ENCODE results near the gene SERPINF2.

SERPINF2 gene

DNA sequence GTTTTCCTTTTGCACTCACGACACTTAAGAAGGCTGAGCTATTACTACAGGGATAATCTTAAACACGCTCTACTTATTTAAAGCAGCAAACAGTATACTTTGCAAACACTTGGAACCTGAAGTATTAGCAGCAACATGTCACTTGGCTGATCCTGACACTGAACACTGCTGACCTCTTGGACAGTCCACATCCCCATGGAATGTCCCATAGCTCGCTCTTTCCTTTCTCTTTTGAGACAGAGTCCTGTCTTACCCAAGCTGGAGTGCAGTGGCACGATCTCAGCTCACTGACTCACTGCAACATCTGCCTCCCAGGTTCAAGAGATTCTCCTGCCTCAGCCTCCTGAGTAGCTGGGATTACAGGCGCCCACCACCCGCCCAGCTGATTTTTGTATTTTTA lies 60.6 kb downstream of the SERPINF2 start:
- H3K4me1 ChIP-seq (ENCODE audit: control insufficient read depth, insufficient read depth, low read length): no peaks in the 10 kb centered on the region
- POLR2A ChIA-PET: interaction anchor here (0.5 to 0.7 kb wide), 2 partner anchors 22 to 30 kb away, joined by 3 to 7 read pairs; no protein-coding TSS in a partner anchor
- H3K36me3 ChIP-seq (ENCODE audit: control insufficient read depth in 2 of 2, insufficient read depth in 1 of 2, low read length in 2 of 2): peaks cover 34 to 76% of the 10 kb centered on the region in 2 experiments
- no peak overlapping the region for H3K27ac ChIP-seq (ENCODE audit: extremely low read depth, low read depth, low read length)
- CTCF ChIA-PET: interaction anchor here (1.5 kb wide), 1 partner anchor 20 kb away, joined by 7 read pairs; no protein-coding TSS in a partner anchor
- no peak overlapping the region for H3K4me3 ChIP-seq (ENCODE audit: low read depth, low read length)
- H3K9me3 ChIP-seq (ENCODE audit: control insufficient read depth, insufficient read depth, low read depth, low read length): no peaks in the 10 kb centered on the region
- TF ChIP-seq SCRT1 (tag by site-specific recombination; IDR thresholded peaks at IDR 0.05; ENCODE audit: borderline replicate concordance) (no peak), ZNF776 (tag by site-specific recombination; IDR thresholded peaks at IDR 0.05; ENCODE audit: borderline replicate concordance) (no peak), AEBP2 (tag by site-specific recombination; IDR thresholded peaks at IDR 0.05; ENCODE audit: borderline replicate concordance) (no peak), ZNF354C (tag by site-specific recombination; IDR thresholded peaks at IDR 0.05; ENCODE audit: borderline replicate concordance, low read depth) (no peak), ZNF785 (tag by site-specific recombination; IDR thresholded peaks at IDR 0.05) (no peak), ZIC2 (tag by site-specific recombination; IDR thresholded peaks at IDR 0.05) (no peak), ZNF571 (tag by site-specific recombination; IDR thresholded peaks at IDR 0.05) (no peak), ZNF214 (tag by site-specific recombination; IDR thresholded peaks at IDR 0.05; ENCODE audit: borderline replicate concordance) (no peak), ZNF24 (tag by site-specific recombination; IDR thresholded peaks at IDR 0.05) (no peak), RBAK (tag by site-specific recombination; IDR thresholded peaks at IDR 0.05) (no peak)
- TF ChIP-seq, protein P1, sequence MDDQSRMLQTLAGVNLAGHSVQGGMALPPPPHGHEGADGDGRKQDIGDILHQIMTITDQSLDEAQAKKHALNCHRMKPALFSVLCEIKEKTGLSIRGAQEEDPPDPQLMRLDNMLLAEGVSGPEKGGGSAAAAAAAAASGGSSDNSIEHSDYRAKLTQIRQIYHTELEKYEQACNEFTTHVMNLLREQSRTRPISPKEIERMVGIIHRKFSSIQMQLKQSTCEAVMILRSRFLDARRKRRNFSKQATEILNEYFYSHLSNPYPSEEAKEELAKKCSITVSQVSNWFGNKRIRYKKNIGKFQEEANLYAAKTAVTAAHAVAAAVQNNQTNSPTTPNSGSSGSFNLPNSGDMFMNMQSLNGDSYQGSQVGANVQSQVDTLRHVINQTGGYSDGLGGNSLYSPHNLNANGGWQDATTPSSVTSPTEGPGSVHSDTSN (CRISPR knock-in tag; IDR thresholded peaks at IDR 0.05): no peak
- TF ChIP-seq, protein P2, sequence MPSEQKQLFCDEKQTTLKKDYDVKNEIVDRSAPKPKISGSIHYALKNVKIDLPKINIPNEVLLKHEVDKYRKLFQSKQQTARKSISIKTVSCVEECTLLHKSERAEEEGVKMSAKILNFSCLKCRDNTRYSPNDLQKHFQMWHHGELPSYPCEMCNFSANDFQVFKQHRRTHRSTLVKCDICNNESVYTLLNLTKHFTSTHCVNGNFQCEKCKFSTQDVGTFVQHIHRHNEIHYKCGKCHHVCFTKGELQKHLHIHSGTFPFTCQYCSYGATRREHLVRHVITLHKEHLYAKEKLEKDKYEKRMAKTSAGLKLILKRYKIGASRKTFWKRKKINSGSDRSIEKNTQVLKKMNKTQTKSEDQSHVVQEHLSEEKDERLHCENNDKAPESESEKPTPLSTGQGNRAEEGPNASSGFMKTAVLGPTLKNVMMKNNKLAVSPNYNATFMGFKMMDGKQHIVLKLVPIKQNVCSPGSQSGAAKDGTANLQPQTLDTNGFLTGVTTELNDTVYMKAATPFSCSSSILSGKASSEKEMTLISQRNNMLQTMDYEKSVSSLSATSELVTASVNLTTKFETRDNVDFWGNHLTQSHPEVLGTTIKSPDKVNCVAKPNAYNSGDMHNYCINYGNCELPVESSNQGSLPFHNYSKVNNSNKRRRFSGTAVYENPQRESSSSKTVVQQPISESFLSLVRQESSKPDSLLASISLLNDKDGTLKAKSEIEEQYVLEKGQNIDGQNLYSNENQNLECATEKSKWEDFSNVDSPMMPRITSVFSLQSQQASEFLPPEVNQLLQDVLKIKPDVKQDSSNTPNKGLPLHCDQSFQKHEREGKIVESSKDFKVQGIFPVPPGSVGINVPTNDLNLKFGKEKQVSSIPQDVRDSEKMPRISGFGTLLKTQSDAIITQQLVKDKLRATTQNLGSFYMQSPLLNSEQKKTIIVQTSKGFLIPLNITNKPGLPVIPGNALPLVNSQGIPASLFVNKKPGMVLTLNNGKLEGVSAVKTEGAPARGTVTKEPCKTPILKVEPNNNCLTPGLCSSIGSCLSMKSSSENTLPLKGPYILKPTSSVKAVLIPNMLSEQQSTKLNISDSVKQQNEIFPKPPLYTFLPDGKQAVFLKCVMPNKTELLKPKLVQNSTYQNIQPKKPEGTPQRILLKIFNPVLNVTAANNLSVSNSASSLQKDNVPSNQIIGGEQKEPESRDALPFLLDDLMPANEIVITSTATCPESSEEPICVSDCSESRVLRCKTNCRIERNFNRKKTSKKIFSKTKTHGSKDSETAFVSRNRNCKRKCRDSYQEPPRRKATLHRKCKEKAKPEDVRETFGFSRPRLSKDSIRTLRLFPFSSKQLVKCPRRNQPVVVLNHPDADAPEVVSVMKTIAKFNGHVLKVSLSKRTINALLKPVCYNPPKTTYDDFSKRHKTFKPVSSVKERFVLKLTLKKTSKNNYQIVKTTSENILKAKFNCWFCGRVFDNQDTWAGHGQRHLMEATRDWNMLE (tag by site-specific recombination; conservative IDR thresholded peaks at IDR 0.05; ENCODE audit: low read depth): no peak
- TF ChIP-seq, protein P3, sequence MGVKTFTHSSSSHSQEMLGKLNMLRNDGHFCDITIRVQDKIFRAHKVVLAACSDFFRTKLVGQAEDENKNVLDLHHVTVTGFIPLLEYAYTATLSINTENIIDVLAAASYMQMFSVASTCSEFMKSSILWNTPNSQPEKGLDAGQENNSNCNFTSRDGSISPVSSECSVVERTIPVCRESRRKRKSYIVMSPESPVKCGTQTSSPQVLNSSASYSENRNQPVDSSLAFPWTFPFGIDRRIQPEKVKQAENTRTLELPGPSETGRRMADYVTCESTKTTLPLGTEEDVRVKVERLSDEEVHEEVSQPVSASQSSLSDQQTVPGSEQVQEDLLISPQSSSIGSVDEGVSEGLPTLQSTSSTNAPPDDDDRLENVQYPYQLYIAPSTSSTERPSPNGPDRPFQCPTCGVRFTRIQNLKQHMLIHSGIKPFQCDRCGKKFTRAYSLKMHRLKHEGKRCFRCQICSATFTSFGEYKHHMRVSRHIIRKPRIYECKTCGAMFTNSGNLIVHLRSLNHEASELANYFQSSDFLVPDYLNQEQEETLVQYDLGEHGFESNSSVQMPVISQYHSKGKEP (tag by site-specific recombination; IDR thresholded peaks at IDR 0.05): no peak
- TF ChIP-seq, protein P4, sequence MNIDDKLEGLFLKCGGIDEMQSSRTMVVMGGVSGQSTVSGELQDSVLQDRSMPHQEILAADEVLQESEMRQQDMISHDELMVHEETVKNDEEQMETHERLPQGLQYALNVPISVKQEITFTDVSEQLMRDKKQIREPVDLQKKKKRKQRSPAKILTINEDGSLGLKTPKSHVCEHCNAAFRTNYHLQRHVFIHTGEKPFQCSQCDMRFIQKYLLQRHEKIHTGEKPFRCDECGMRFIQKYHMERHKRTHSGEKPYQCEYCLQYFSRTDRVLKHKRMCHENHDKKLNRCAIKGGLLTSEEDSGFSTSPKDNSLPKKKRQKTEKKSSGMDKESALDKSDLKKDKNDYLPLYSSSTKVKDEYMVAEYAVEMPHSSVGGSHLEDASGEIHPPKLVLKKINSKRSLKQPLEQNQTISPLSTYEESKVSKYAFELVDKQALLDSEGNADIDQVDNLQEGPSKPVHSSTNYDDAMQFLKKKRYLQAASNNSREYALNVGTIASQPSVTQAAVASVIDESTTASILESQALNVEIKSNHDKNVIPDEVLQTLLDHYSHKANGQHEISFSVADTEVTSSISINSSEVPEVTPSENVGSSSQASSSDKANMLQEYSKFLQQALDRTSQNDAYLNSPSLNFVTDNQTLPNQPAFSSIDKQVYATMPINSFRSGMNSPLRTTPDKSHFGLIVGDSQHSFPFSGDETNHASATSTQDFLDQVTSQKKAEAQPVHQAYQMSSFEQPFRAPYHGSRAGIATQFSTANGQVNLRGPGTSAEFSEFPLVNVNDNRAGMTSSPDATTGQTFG (tag by site-specific recombination; IDR thresholded peaks at IDR 0.05; ENCODE audit: borderline replicate concordance): no peak
